SJCRH30 (cell line): ENCODE measurements around the gene HSD17B1. TPM values are rescaled to one million over a fixed set of nuclear protein-coding genes. Genes with fewer than 3 reads are reported as not detected.
"Not testable (repeated sequence)": the region's sequence is repeated elsewhere in the genome, so short reads cannot be mapped to it uniquely, and the experiment has no call there.

Experiments
- DNase-seq, 2 experiments: peaks; one replicate each; pipeline ENCODE4 v3.0.0-alpha.2; 2015 to 2020
- H3K27ac ChIP-seq: fragments of 250-450 bp; sonication (Bioruptor Pico); 2 replicates; pipeline ENCODE4 v1.5.1; 2020; ENCODE audit warnings: mild to moderate bottlenecking, moderate library complexity
- H3K27me3 ChIP-seq: fragments of 250-450 bp; sonication (Bioruptor Pico); 2 replicates; pipeline ENCODE4 v1.5.1; 2020; ENCODE audit warnings: mild to moderate bottlenecking, moderate library complexity
- H3K36me3 ChIP-seq: fragments of 250-450 bp; sonication (Bioruptor Pico); 2 replicates; pipeline ENCODE4 v1.5.1; 2020; ENCODE audit warnings: mild to moderate bottlenecking, moderate library complexity
- H3K4me1 ChIP-seq: fragments of 250-450 bp; sonication (Bioruptor Pico); 2 replicates; pipeline ENCODE4 v1.5.1; 2020; ENCODE audit warnings: mild to moderate bottlenecking, moderate library complexity
- H3K4me3 ChIP-seq: fragments of 250-450 bp; sonication (Bioruptor Pico); 2 replicates; pipeline ENCODE4 v1.5.1; 2020; ENCODE audit warnings: mild to moderate bottlenecking, moderate library complexity
- H3K9me3 ChIP-seq: fragments of 250-450 bp; sonication (Bioruptor Pico); replicated peaks from 2 replicates; pipeline ENCODE4 v1.5.1; 2020; ENCODE audit warnings: mild to moderate bottlenecking, moderate library complexity
- total RNA-seq: library from RNA; depleted of rRNA; stranded (reverse); fragments of >200 nt; shearing (Covaris generic); gene quantifications from 2 replicates; pipeline ENCODE4 v1.2.3, GENCODE V29; 2014; rRNA removed

Gene HSD17B1, protein sequence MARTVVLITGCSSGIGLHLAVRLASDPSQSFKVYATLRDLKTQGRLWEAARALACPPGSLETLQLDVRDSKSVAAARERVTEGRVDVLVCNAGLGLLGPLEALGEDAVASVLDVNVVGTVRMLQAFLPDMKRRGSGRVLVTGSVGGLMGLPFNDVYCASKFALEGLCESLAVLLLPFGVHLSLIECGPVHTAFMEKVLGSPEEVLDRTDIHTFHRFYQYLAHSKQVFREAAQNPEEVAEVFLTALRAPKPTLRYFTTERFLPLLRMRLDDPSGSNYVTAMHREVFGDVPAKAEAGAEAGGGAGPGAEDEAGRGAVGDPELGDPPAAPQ
- 0.73 and 0.76 TPM in 2 replicates for total RNA-seq

DNA sequence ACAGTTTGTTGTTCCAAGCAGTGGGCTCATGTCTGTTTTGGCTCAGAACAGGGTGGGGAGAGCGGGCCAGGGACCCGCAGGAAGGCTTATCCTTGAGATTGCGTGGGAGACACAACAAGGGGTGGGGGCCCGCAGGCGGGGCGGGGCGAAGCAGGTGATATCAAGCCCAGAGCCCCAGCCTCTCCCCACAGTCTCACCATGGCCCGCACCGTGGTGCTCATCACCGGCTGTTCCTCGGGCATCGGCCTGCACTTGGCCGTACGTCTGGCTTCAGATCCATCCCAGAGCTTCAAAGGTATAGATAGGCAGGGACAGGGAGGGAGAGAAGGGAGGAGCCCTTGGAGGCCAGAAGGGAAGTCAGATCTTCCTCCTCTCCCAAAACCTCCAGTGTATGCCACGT lies at the start of gene HSD17B1:
Gene HSD17B1, plus strand, starts transcription at position 188 of the 400 bp plus-strand sequence. Its CDS starts 11 bp downstream, at position 199.
- not testable (repeated sequence) for H3K4me1 ChIP-seq, DNase-seq, H3K9me3 ChIP-seq, H3K27me3 ChIP-seq, H3K36me3 ChIP-seq, H3K4me3 ChIP-seq, H3K27ac ChIP-seq

DNA sequence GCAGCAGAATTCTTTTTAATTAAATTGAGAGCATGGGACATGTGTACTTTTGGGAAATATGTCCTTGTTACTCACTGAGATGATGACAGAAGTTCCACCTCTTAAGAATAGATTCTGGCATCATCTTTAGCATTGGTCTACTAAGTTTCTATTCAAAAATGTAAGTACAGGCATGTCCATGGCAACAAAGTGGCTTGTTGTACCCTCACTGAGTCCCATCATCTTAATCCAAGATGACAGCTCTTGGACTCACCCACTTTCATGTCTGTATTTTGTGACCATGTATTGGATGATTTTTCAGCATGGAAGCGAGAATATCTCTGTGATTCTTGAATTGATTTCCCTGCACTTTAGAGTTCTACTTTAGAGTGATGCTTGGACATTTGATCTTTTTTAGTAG lies 49.8 kb upstream of the HSD17B1 start:
- DNase-seq = no peak
- Histone ChIP-seq H3K36me3 (peaks cover 31% of the 10 kb centered on the region), H3K27ac (no peak overlapping the region), H3K4me3 (no peak overlapping the region), H3K9me3 (no peaks in the 10 kb centered on the region), H3K4me1 (no peaks in the 10 kb centered on the region), H3K27me3 (no peaks in the 10 kb centered on the region)

DNA sequence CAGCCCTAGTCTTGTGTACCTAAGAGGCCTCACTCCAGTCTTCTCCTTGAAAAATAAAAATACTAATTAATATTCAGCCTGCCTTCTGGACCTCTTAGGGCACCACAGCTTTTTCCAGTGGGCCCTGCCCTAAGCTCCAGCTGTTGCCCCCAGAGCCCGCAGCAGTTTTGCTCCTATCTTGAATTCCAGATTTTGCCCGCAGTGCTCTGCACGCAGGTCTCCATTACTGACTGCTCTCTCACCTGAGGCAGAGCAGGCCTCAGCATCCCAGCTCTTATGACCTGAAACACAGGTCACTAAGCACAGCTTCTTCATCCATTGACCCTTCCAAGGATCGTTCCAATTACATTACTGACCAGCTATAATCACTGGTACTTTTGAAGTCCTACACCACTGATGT lies 45.1 kb upstream of the HSD17B1 start:
- no peaks in the 10 kb centered on the region for H3K9me3 ChIP-seq
- no peaks in the 10 kb centered on the region for H3K27me3 ChIP-seq
- H3K4me3 ChIP-seq = no peak overlapping the region
- no peak for DNase-seq
- H3K27ac ChIP-seq = no peak overlapping the region
- no peaks in the 10 kb centered on the region for H3K4me1 ChIP-seq
- H3K36me3 ChIP-seq = peaks cover 18% of the 10 kb centered on the region

DNA sequence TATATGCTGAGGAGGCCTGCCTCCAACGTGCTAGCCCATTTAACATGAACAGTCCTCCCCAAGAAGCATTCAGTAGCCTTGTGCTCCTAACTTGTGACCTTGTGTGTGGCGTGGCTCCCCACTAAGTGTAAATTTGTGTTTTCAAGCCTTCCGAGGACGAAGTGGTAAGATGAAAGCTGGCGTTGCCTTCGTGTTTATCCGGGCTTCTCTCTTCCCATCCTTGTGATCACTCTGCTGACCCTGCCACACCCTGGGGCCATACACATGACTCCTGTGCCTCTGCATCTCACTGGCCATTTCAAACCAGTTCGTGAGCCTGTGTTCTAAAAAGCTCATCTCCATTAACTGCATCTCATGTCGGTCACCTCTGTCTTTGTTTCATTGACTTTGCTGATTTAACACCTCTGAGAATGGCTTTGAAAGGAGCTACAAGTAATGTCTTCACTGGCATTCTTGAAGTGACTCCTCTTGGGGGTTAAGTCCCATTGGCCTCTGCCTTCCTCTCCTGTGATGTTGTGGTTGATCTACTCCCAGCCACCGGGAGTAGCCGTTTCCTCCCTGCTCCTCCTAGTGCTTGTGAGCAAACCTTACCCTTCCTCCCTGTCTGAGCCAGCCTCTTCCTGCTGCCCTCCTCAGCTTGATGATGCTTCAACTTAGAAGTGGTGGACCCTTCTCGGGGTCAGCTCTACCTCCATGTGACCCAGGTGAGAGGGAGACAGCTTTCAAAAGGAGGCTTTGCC lies 44.1 kb upstream of the HSD17B1 start:
- Histone ChIP-seq H3K4me1 (no peaks in the 10 kb centered on the region), H3K36me3 (peaks cover 13% of the 10 kb centered on the region), H3K4me3 (no peak overlapping the region), H3K27ac (no peak overlapping the region), H3K27me3 (no peaks in the 10 kb centered on the region), H3K9me3 (no peaks in the 10 kb centered on the region)
- DNase-seq = no peak

DNA sequence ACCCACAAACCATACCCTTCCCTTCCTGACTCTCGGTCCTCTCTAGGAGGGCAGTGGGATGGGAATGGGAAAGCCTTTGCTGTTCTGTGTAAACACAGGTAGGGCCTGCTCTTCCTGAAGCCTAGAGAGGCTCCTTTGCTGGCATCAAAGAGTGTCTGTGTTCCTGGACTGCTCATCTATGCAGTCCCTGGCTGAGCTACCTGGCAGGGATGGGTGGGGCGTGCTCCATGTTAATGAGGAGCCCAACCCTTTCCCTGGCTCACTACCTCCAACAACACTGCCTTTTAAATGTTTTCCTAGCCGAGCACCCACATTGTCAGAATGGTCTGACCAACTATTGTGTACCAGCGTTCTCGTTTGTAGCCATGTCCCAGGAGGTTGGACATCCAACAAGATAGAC lies 43.3 kb upstream of the HSD17B1 start:
- Histone ChIP-seq H3K27ac (no peak overlapping the region), H3K36me3 (0 out of 2 replicates have a peak, but pooled peaks cover 8% of the 10 kb centered on the region), H3K4me3 (no peak overlapping the region), H3K4me1 (no peaks in the 10 kb centered on the region), H3K27me3 (no peaks in the 10 kb centered on the region), H3K9me3 (no peaks in the 10 kb centered on the region)
- no peak for DNase-seq

DNA sequence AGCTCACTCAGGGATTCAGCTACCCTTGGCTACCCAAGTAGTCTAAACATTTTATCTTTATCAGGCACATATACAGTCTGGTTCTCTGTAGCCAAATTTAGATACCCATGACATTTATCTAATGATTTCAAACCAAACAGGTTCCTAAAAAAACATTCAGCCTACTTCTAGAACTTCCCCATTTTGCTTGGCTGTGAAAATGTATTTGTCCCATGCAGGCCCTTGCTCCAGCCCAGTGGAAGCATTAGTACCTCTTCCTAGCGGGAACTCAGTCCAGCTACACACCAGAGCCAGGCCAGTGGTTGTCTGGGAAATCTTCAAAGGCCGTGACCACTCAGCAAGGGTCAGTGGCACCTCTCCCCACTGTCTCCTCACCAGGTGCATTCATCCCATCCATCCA lies 42.9 kb upstream of the HSD17B1 start:
- H3K9me3 ChIP-seq = no peaks in the 10 kb centered on the region
- 0 out of 2 replicates have a peak, but pooled peaks cover 8% of the 10 kb centered on the region for H3K36me3 ChIP-seq
- H3K4me3 ChIP-seq = no peak overlapping the region

DNA sequence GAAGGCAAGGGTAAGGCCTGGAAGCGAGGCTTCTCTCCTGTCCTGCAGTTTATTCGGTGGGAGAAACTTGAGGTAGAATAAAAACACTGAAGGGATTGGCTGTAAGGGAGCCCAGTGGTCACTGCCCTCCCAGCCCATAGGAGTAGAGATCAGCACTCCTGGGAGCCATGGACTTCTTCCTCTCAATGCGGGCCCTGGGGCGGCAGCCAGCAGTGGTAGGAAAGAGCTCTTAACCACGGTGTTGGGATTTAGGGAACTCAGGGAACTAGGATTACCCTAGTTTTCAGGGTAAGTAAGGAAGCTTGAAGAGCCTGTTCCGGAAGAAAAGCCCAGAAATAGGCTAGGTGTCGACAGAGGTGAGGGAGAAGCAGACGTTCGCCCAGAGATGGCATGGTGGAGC lies 40.5 kb upstream of the HSD17B1 start:
- no peak for DNase-seq
- Histone ChIP-seq H3K36me3 (0 out of 2 replicates have a peak, but pooled peaks cover 12% of the 10 kb centered on the region), H3K27ac (no peak overlapping the region)

More for the DNA sequence above, 42.9 kb upstream of the HSD17B1 start:
- Histone ChIP-seq H3K4me1 (no peaks in the 10 kb centered on the region), H3K27me3 (no peaks in the 10 kb centered on the region), H3K27ac (no peak overlapping the region)
- no peak for DNase-seq

DNA sequence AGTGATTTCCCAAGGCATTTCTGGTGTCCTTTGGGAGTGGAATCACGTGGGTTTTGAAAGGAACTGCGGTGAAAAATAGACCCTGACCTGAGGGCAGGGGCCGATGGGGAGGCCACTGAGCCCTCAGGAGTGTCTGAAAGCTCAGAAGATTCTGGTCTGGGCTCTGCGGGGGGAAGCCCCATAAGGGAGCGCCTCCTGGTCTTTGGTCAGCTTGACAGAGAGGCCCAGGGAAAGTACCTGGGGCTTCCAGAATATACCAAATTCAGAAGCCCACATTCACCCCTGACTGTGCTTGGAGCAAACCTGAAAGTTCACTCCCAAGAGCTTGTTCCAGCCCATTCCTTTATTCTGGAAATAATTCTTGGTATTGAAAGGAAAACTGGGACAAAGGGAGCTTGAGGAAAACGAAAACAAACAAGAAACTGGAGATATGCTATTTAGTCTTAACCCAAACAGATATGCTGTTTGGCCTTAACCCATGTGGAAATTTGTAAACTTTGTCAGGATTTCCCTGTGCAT lies 39.9 kb upstream of the HSD17B1 start:
- H3K9me3 ChIP-seq = no peaks in the 10 kb centered on the region
- no peak for DNase-seq
- H3K4me1 ChIP-seq = peaks cover 6% of the 10 kb centered on the region
- H3K27me3 ChIP-seq = no peaks in the 10 kb centered on the region
- H3K36me3 ChIP-seq = 0 out of 2 replicates have a peak, but pooled peaks cover 12% of the 10 kb centered on the region
- no peak overlapping the region for H3K27ac ChIP-seq
- H3K4me3 ChIP-seq = no peak overlapping the region

More for the DNA sequence above, 40.5 kb upstream of the HSD17B1 start:
- no peaks in the 10 kb centered on the region for H3K27me3 ChIP-seq
- no peak overlapping the region for H3K4me3 ChIP-seq
- no peaks in the 10 kb centered on the region for H3K9me3 ChIP-seq
- H3K4me1 ChIP-seq = peaks cover under 1% of the 10 kb centered on the region; the same call in 1 of the 2 replicates

DNA sequence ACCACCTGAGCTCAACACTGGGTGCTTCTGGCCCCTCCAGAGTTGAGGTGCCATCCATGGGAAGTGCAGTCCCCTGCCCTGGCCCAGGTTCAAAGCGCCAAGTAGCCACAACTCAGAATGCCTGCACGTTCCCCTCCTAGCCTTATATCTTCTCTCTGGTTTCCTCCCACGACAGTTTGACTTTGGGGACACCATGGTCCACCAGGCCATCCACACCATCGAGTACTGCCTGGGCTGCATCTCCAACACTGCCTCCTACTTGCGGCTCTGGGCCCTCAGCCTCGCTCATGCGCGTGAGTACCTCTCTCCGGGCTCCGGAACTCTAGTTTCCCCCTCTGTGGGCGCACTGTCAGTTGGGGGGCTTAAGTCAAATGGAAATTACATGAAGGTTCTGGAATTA lies 39.0 kb upstream of the HSD17B1 start:
- Histone ChIP-seq H3K36me3 (0 out of 2 replicates have a peak, but pooled peaks cover 6% of the 10 kb centered on the region), H3K4me3 (no peak overlapping the region), H3K9me3 (no peaks in the 10 kb centered on the region), H3K27ac (no peak overlapping the region), H3K27me3 (no peaks in the 10 kb centered on the region), H3K4me1 (peaks cover 15% of the 10 kb centered on the region)
- no peak for DNase-seq

DNA sequence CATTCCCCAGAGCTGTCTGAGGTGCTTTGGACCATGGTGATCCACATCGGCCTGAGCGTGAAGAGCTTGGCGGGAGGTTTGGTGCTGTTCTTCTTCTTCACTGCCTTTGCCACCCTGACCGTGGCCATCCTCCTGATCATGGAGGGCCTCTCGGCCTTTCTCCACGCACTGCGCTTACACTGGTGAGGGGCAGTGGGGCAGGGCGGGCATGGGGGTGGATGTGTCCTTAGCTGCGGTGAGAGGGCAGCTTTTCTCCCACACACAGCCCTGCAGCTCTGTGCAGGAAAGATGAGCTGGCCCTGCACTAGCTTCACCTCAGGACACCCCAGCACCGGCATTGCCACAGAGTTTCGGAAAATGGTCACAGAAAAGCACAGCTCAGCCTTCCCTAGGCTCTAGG lies 38.4 kb upstream of the HSD17B1 start:
- peaks cover 21% of the 10 kb centered on the region for H3K4me1 ChIP-seq
- H3K27ac ChIP-seq = no peak overlapping the region
- no peak overlapping the region for H3K4me3 ChIP-seq
- 0 out of 2 replicates have a peak, but pooled peaks cover 5% of the 10 kb centered on the region for H3K36me3 ChIP-seq
- no peaks in the 10 kb centered on the region for H3K27me3 ChIP-seq
- no peak for DNase-seq
- no peaks in the 10 kb centered on the region for H3K9me3 ChIP-seq

DNA sequence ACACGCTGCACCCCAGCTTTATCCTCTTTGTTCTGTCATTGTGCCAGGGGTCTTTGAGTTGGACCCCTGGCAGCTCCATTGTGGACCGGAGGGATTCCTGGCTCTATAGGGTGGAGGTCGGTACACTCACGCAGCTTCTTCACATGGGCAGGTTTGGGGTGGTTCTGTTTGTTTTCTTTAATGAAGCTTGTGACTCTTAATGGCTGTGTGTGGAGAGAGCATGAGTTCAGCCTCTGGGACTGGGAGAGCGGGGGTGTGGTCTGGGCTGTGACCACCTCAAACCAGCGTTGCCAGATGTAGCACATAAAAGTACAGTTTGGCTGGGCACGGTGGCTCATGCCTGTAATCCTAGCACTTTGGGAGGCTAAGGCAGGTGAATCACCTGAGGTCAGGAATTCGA lies 37.9 kb upstream of the HSD17B1 start:
- Histone ChIP-seq H3K36me3 (0 out of 2 replicates have a peak, but pooled peaks cover 4% of the 10 kb centered on the region), H3K9me3 (no peaks in the 10 kb centered on the region), H3K27me3 (no peaks in the 10 kb centered on the region), H3K4me3 (no peak overlapping the region), H3K27ac (no peak overlapping the region), H3K4me1 (peaks cover 27% of the 10 kb centered on the region)
- no peak for DNase-seq

DNA sequence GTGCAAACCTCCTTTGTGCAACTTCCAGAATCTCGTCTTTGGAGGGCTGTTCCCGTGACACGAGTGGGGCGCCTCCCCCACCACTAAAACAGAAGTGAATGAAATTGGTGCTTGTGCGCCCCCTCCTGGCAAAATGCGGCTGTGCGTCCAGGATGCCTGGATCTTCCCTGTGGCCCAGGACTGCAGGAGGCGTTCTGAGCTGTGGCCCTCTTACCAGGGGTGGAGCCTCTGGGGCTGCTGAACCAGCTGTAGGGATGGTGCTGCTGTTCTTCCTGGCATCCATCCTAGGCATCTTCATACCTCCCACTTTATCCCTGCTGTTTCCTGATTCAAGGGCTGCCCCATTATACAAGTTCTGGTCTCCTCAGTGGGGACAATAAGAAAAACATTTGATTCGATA lies 35.2 kb upstream of the HSD17B1 start:
- H3K27me3 ChIP-seq = no peaks in the 10 kb centered on the region
- peaks cover 44% of the 10 kb centered on the region for H3K4me1 ChIP-seq
- no peak overlapping the region for H3K4me3 ChIP-seq
- H3K36me3 ChIP-seq = 0 out of 2 replicates have a peak, but pooled peaks cover 4% of the 10 kb centered on the region
- no peak overlapping the region for H3K27ac ChIP-seq
- no peaks in the 10 kb centered on the region for H3K9me3 ChIP-seq
- peak; percentile 84 to 91 for DNase-seq

DNA sequence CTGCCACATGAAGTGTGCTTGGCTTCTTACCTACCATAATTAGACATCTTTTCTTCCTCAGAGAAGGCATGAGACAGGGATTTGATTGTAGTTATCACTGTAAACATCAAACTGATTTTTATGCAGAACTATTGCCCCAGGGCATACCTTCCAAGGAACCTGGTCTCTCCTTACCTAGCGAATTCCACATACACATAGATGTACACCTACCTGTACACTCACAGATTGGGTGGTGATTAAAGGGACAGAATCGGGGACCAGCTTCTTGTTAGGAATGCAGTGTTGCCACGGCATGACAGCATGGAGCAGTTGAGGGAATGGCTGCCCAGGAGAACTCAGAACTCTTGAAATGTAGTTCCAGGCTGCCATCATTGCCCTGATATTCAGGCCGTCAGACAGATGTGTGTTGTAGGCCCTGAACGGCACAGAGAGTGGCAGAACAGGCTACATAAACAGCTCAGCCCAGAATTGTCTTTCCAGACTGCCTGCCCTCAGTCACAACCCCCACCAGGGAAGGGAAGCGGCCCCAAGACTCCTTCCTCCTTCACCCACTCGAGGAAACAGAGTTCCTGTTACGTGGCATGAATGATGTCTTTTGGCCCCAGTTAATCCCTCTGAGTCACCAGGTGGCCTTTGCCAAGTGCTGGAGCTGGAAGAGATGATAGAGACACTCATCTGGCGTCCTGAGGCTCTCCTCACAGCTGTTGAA lies 34.5 kb upstream of the HSD17B1 start:
- no peak overlapping the region for H3K4me3 ChIP-seq
- 0 out of 2 replicates have a peak, but pooled peaks cover 4% of the 10 kb centered on the region for H3K36me3 ChIP-seq
- no peaks in the 10 kb centered on the region for H3K9me3 ChIP-seq
- H3K4me1 ChIP-seq = peaks cover 44% of the 10 kb centered on the region
- H3K27me3 ChIP-seq = no peaks in the 10 kb centered on the region
- DNase-seq = peak; percentile 69 to 80
- peak overlapping the region; percentile 89 for H3K27ac ChIP-seq

DNA sequence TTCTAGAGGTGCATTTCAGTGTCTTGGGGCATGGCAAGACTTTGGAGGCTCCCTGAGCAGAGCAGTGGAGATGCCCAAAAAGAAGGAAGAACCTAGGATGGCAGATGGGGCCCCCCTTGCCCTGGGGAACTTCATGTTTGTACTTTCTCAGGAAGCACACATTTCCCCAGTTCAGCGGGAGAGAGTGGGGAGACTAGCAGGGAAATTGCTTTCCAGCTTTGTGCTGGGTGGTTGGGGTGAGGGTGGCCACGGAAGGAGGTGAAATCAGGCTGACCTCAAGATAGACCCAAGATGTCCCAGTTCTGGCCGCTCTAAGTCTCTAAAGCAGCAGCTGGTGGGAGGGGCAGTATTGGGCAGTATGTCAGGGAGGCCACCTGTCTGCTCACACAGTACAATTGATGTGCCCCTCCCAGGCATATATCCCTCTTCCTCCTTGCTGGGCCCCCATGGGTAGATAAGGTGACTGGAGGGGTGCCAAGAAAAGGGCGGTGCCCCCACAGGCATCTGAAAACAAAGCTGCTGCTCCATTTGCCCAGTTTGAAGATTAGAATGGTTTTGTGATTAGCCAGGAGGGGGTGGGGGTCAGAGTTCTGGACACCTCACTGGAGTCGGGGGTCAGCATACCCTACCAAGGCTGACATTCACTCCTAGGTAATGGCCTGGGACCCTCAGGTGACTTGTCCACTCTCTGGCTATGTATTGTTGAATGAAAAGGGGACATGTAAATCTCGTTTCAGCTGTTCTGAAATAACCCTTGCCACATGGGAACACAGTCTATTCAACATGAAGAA lies 33.8 kb upstream of the HSD17B1 start:
- H3K4me3 ChIP-seq = no peak overlapping the region
- DNase-seq = peak; percentile 86 to 91
- H3K27me3 ChIP-seq = no peaks in the 10 kb centered on the region
- peak overlapping the region; percentile 89 for H3K27ac ChIP-seq
- peaks cover 44% of the 10 kb centered on the region for H3K4me1 ChIP-seq
- H3K36me3 ChIP-seq = 0 out of 2 replicates have a peak, but pooled peaks cover 4% of the 10 kb centered on the region
- H3K9me3 ChIP-seq = no peaks in the 10 kb centered on the region
